ENCODE results near the gene TNK2. TPM values are rescaled to one million over a fixed set of nuclear protein-coding genes. Genes with fewer than 3 reads are reported as not detected.

The TNK2 gene
- total RNA-seq, 1 experiment from 2014 or later = 51.8 TPM

DNA sequence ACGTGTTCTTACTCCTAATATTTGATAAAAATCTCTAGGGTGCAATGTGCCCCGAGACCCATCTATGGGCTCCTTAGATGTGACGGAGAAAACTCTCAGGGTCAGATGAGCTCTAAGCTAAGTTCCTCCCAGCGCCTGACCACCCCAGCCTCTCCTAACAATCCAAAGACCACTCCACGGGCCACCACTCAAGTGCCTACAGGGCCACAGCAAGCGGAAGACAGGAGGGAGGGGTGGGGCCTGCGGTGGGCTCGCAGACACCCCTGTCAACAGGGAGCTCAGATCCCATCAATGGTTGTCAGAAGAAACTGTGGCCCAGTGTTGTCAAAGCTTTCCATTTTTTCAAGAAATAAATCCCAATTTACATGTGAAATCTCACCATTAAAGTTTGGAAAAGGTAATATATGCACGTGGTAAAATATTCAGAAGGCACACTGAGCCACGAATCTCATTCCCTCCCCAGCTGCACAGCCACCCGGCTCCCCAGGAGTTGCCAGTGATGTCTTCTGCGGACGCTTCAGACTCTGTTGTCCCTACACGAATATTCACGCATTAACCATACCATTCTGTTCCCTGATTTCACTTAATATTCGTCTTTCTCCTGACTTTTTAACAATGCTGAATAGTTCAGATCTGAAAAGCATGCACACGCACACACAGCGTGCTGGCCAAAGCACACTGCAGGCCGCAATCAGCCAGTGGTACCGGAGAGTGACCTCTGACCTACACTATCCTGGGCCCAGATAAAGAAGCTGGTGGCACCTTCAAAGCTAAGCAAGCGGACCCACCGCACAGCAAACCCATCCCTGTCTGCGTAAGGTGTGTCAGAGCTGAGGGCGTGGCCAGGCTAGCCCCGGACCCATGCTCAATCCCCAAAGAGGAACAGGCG, 19.1 kb downstream of the TNK2 start:
- DNase-seq (ENCODE audit: low spot score) = no peak
- in situ Hi-C loops (cut with HindIII; ENCODE audit: low sequenced_read_pairs) = no loop called here

DNA sequence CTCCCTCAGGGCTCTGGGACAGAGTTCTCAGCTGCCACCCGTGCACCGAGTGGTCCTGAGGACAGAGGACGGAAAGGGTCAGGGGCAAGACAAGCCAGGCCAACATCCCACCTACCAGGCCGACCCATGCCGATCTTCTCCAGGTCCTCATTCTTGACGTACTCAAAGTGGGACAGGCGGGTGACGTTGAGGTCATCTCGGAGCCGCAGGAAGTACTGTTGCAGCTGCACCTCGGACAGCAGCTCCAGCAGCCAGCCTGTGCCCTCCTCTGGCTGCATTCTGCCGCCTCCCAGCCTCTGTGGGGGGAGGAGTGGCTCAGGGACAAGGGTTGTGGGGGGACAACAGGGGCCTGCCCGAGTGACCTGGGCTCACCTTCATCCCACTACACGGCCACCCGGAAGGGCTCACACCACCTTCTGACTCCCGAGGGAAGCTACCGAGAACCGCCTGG, 20.0 kb downstream of the TNK2 start:
- DNase-seq (ENCODE audit: low spot score) = no peak
- in situ Hi-C loops (cut with HindIII; ENCODE audit: low sequenced_read_pairs) = no loop called here

DNA sequence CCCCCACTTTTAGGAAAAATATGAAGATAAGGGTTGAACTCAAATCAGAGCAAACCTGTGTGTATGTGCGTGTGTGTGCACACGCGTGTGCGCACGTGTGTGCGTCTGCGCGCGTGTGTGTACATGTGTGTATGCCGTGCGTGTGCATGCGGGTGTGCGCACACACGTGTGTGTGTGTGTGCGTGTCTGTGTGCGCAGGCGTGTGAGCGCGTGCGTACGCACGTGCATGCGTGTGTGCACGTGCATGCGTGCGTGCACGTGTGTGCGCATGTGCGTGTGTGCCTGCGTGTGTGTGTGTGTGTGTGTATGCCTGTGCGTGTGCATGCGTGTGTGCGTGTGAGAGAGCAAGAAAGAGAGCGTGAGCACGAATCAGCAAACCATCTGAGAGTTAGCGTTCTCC, 20.7 kb downstream of the TNK2 start:
- in situ Hi-C loops (cut with HindIII; ENCODE audit: low sequenced_read_pairs) = no loop called here
- no peak for DNase-seq (ENCODE audit: low spot score)

- in situ Hi-C loops (cut with HindIII; ENCODE audit: low sequenced_read_pairs) = no loop called here
- DNase-seq (ENCODE audit: low spot score) = no peak
Observed at GRCh38 chr3:195886181-195887141, 21.9 kb downstream of the TNK2 start.

- DNase-seq (ENCODE audit: low spot score) = no peak
- in situ Hi-C loops (cut with HindIII; ENCODE audit: low sequenced_read_pairs) = no loop called here
Observed at GRCh38 chr3:195885036-195885891, 23.1 kb downstream of the TNK2 start.

- in situ Hi-C loops (cut with HindIII; ENCODE audit: low sequenced_read_pairs) = no loop called here
- DNase-seq (ENCODE audit: low spot score) = no peak
Observed at GRCh38 chr3:195884691-195885035, 23.7 kb downstream of the TNK2 start.

- in situ Hi-C loops (cut with HindIII; ENCODE audit: low sequenced_read_pairs) = no loop called here
- DNase-seq (ENCODE audit: low spot score) = no peak
Observed at GRCh38 chr3:195883801-195884200, 24.6 kb downstream of the TNK2 start.

DNA sequence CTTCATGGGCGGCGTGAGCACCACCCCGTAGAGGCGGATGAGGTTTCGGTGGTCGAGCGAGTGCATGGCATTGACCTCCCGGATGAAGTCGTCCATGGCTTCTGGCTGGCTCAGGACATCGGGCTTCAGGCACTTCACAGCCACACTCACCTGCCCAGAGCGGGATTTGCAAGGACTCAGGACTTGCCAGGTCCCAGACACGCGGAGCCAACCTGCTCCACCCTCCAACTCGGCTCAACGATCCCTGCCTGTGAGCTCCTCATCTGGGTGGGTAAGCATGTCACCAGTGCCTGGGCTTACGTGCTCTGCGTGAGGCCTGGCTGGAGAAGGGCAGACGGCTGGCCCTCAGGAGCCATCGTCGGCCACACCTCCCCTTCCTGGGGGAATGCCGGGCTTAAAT, 25.2 kb downstream of the TNK2 start:
- in situ Hi-C loops (cut with HindIII; ENCODE audit: low sequenced_read_pairs) = no loop called here
- DNase-seq (ENCODE audit: low spot score) = no peak

- DNase-seq (ENCODE audit: low spot score) = no peak
- in situ Hi-C loops (cut with HindIII; ENCODE audit: low sequenced_read_pairs) = no loop called here
Observed at GRCh38 chr3:195882002-195882441, 26.3 kb downstream of the TNK2 start.

GRCh38 chr3:195881276-195881988, 26.9 kb downstream of the TNK2 start:
- no peak for DNase-seq (ENCODE audit: low spot score)
- in situ Hi-C loops (cut with HindIII; ENCODE audit: low sequenced_read_pairs) = no loop called here

GRCh38 chr3:195880037-195880431, 28.3 kb downstream of the TNK2 start:
- no peak for DNase-seq (ENCODE audit: low spot score)
- in situ Hi-C loops (cut with HindIII; ENCODE audit: low sequenced_read_pairs) = no loop called here

DNA sequence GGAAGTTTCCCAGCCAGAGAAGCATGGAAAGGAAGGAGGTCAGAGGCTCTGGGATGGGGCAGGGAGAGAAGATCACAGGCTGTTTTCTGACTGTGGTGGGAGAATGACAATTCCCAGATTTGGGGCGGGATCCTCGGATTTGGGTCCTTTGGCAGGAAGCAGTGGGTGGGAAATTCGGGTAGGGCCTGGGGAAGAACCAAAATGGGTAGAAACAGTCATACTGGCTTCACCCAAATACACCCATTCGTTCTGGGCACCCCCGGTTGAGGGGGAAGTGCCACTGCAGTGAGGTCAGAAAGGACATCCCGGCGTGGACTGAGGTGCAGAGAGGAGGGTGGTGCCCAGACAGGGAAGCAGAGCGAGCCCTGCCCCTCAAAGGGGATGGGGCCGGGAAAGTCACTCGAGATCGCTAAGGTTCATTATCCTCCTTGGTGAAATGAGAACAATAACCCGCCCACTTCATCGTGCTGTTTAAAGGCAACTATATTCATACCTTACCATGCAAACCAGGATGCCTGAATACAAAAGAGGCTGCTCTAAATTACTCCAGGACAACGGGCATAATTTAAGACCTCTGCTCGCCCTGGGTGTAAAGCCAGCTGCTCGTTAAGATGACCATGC, 28.8 kb downstream of the TNK2 start:
- in situ Hi-C loops (cut with HindIII; ENCODE audit: low sequenced_read_pairs) = no loop called here

GRCh38 chr3:195878424-195879274, 29.7 kb downstream of the TNK2 start:
- DNase-seq (ENCODE audit: low spot score) = no peak
- in situ Hi-C loops (cut with HindIII; ENCODE audit: low sequenced_read_pairs) = no loop called here

More for the DNA sequence above, 28.8 kb downstream of the TNK2 start:
- DNase-seq (ENCODE audit: low spot score) = no peak

GRCh38 chr3:195877767-195878423, 30.5 kb downstream of the TNK2 start:
- no peak for DNase-seq (ENCODE audit: low spot score)
- in situ Hi-C loops (cut with HindIII; ENCODE audit: low sequenced_read_pairs) = no loop called here

DNA sequence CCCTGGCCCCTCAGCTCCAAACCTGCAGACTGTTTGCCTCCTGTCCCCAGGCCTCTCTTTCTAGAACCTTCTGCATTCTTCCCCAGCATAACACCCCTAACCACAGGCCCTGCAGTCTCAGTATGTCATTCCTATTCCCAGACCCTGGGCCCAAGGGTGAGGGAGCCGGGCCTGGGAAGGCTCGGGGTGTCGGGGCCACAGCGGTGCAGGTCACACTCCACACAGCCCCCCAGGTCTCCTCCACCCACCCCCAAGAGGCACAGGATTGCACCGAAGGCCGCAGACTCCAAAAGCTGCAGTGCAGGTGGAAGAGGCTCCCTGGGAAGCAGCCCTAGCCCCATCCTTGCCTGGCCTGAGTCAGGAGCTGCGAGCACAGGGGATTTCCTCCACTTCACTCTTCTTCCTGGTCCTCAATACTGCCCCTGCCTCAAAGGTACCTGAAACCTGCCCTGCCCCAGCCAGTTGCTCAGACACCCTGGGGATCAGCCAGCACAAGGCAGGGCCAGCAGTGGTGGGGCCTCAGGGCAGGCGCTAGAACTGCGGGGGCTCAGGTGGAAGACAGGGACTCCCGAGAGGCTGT, 31.1 kb downstream of the TNK2 start:
- in situ Hi-C loops (cut with HindIII; ENCODE audit: low sequenced_read_pairs) = no loop called here
- no peak for DNase-seq (ENCODE audit: low spot score)

DNA sequence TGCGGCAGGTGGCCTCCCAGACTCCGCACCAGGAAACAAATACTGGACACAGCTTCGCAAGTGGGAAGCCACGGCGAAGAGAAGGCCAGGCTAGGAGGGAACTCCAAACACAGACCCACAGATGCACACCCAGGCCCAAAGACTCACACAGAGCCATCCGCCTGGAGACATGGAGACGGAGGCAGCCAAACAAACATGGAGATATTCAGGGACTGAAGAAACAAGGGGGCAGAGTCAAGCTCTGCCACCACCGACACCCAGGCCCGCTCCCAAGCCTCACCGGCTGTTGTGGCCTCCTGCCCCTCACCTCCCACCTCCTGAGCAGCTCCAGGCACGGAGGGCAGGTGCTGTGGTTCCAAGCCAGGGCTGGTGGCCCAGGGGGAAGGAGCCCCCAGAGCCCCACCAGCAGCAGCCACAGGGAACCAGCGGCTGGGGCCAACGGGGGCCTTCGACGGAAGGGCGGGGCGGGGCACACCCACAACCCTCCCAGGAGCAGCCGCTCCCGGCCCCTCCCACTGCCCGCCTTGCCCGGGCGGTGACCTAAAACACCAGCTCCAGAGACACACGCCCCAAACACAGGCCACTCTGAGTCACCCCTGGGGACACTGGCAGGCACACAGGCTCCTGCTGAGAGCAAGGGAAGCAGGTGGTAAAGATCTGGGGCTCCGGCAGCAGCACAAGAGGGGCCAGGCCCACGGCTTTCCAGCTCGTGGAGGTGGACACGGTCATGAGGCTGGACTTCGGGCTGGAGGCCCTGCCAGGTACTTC, 31.9 kb downstream of the TNK2 start:
- no peak for DNase-seq (ENCODE audit: low spot score)
- in situ Hi-C loops (cut with HindIII; ENCODE audit: low sequenced_read_pairs) = no loop called here

Data from G401 (cell line).